NK-92 treated with Interleukin-12 subunit alpha and Interleukin-12 subunit beta, amount 100 ng/mL, for 24 hours (cell line): Measurements from ENCODE around the gene MT1E.
A peak's percentile ranks its signal among the peaks of the same experiment; 100 is the strongest.
"Not testable (repeated sequence)": the region's sequence is repeated elsewhere in the genome, so short reads cannot be mapped to it uniquely, and the experiment has no call there.

ENCODE experiments used
- DNase-seq: peaks from one replicate; lab custom pipeline; 2025; lab: John Stamatoyannopoulos, UW

The MT1E gene

GRCh38 chr16:56607109-56607618, 18.4 kb upstream of the MT1E start:
- no peak for DNase-seq

GRCh38 chr16:56607675-56608042, 17.9 kb upstream of the MT1E start:
- DNase-seq, result no peak

GRCh38 chr16:56608043-56608875, 17.3 kb upstream of the MT1E start, which contains the start of gene MT2A:
TSS of gene MT2A (plus strand) at chr16:56608584. CDS start at chr16:56608656, 72 bp downstream.
- DNase-seq, result peak; percentile 81

- DNase-seq, result no peak
Observed at GRCh38 chr16:56608876-56609462, 16.6 kb upstream of the MT1E start.

GRCh38 chr16:56609463-56609921, 16.1 kb upstream of the MT1E start:
- DNase-seq, result peak; percentile 16

- DNase-seq, result no peak
Observed at GRCh38 chr16:56610017-56610608, 15.5 kb upstream of the MT1E start.

GRCh38 chr16:56610609-56611111, 14.9 kb upstream of the MT1E start:
- DNase-seq, result no peak

- DNase-seq, result no peak
Observed at GRCh38 chr16:56611281-56611833, 14.2 kb upstream of the MT1E start.

GRCh38 chr16:56613706-56614105, 11.9 kb upstream of the MT1E start:
- no peak for DNase-seq

- no peak for DNase-seq
Observed at GRCh38 chr16:56614549-56614991, 11.0 kb upstream of the MT1E start.

- no peak for DNase-seq
Observed at GRCh38 chr16:56615353-56615752, 10.2 kb upstream of the MT1E start.

GRCh38 chr16:56616608-56617211, 8.9 kb upstream of the MT1E start:
- no peak for DNase-seq

GRCh38 chr16:56617212-56618085, 8.1 kb upstream of the MT1E start:
- DNase-seq, result no peak

GRCh38 chr16:56618138-56618537, 7.4 kb upstream of the MT1E start:
- no peak for DNase-seq

- DNase-seq, result no peak
Observed at GRCh38 chr16:56620339-56620897, 5.2 kb upstream of the MT1E start.

- DNase-seq, result not testable (repeated sequence)
Observed at GRCh38 chr16:56621665-56622445, 3.7 kb upstream of the MT1E start.

GRCh38 chr16:56623184-56623583, 2.4 kb upstream of the MT1E start:
- DNase-seq, result not testable (repeated sequence)

GRCh38 chr16:56623637-56624036, 1.9 kb upstream of the MT1E start:
- DNase-seq, result no peak

- no peak for DNase-seq
Observed at GRCh38 chr16:56625943-56626654, 518 bp downstream of the MT1E start.
